HG03060 (cell line): ENCODE measurements around the gene MLF2.

Source experiments
- ATAC-seq: cut with Tn5 transposase; IDR thresholded peaks from one replicate; pipeline ENCODE4 v1.9.1; 2021; ENCODE audit warnings: low read depth, moderate number of reproducible peaks; ENCODE audit not compliant: unreplicated experiment

Gene MLF2

GRCh38 chr12:6778574-6779550 lies 25.9 kb upstream of the MLF2 start:
- ATAC-seq, result peak; percentile 58

GRCh38 chr12:6778217-6778573 lies 25.3 kb upstream of the MLF2 start:
- ATAC-seq, result no peak

GRCh38 chr12:6777386-6777785 lies 24.4 kb upstream of the MLF2 start:
- ATAC-seq, result no peak

GRCh38 chr12:6775185-6776174 lies 22.5 kb upstream of the MLF2 start:
- no peak for ATAC-seq

GRCh38 chr12:6774499-6775062 lies 21.6 kb upstream of the MLF2 start:
- no peak for ATAC-seq

GRCh38 chr12:6773590-6774351 lies 20.8 kb upstream of the MLF2 start:
- ATAC-seq, result no peak

GRCh38 chr12:6772726-6773589 lies 20.0 kb upstream of the MLF2 start:
- ATAC-seq, result no peak

- ATAC-seq, result no peak
These were observed 19.4 kb upstream of the MLF2 start, which contains the start of gene LAG3 for GRCh38 chr12:6772331-6772695. TSS of gene LAG3 (plus strand) at chr12:6772520. CDS start at chr12:6772853, 333 bp downstream.

GRCh38 chr12:6771509-6772330 lies 18.8 kb upstream of the MLF2 start:
- ATAC-seq, result no peak

- ATAC-seq, result no peak
These were observed 18.2 kb upstream of the MLF2 start for GRCh38 chr12:6771091-6771495.

- no peak for ATAC-seq
These were observed 17.7 kb upstream of the MLF2 start for GRCh38 chr12:6770600-6770999.

- no peak for ATAC-seq
These were observed 17.2 kb upstream of the MLF2 start for GRCh38 chr12:6770094-6770493.

- ATAC-seq, result no peak
These were observed 16.7 kb upstream of the MLF2 start for GRCh38 chr12:6769666-6770065.

GRCh38 chr12:6768990-6769389 lies 16.0 kb upstream of the MLF2 start:
- no peak for ATAC-seq

GRCh38 chr12:6768437-6768914 lies 15.5 kb upstream of the MLF2 start:
- ATAC-seq, result no peak

GRCh38 chr12:6767353-6768319 lies 14.7 kb upstream of the MLF2 start:
- no peak for ATAC-seq
